LHCN-M2 (cell line): ENCODE data around the gene LRP4. TPM values are rescaled to one million over a fixed set of nuclear protein-coding genes. Genes with fewer than 3 reads are reported as not detected.

ENCODE experiments used
- DNase-seq: peaks from one replicate; pipeline ENCODE4 v3.0.0-alpha.2; 2012; ENCODE audit warnings: low read depth
- total RNA-seq: library from RNA; depleted of rRNA; stranded (reverse); fragments of >200 nt; gene quantifications from 2 replicates; pipeline ENCODE4 v1.2.3, GENCODE V29; 2014; rRNA removed

The LRP4 gene
- total RNA-seq, 1 experiment from 2014 or later: 1.4 TPM

GRCh38 chr11:46850829-46851380 is 67.4 kb downstream of the LRP4 start:
- DNase-seq: no peak

- no peak for DNase-seq
Measured at GRCh38 chr11:46849631-46850030, 68.7 kb downstream of the LRP4 start.

- DNase-seq: no peak
Measured at GRCh38 chr11:46846510-46846830, 71.9 kb downstream of the LRP4 start.

GRCh38 chr11:46845740-46846509 is 72.4 kb downstream of the LRP4 start, which contains the start of gene CKAP5:
TSS of gene CKAP5 (minus strand) at chr11:46846280. CDS start at chr11:46821231, 25,049 bp downstream.
- DNase-seq: peak; percentile 90

- DNase-seq: no peak
Measured at GRCh38 chr11:46845440-46845739, 73.0 kb downstream of the LRP4 start.

- DNase-seq: no peak
Measured at GRCh38 chr11:46840116-46840515, 78.2 kb downstream of the LRP4 start.

GRCh38 chr11:46838501-46838900 is 79.8 kb downstream of the LRP4 start:
- DNase-seq: no peak

- DNase-seq: no peak
Measured at GRCh38 chr11:46837860-46838259, 80.5 kb downstream of the LRP4 start.

GRCh38 chr11:46836870-46837269 is 81.5 kb downstream of the LRP4 start:
- no peak for DNase-seq

- no peak for DNase-seq
Measured at GRCh38 chr11:46836431-46836830, 81.9 kb downstream of the LRP4 start.

GRCh38 chr11:46835897-46836296 is 82.5 kb downstream of the LRP4 start:
- no peak for DNase-seq

GRCh38 chr11:46834821-46835220 is 83.5 kb downstream of the LRP4 start:
- no peak for DNase-seq

- no peak for DNase-seq
Measured at GRCh38 chr11:46832511-46833214, 85.7 kb downstream of the LRP4 start.

GRCh38 chr11:46827995-46828394 is 90.4 kb downstream of the LRP4 start:
- no peak for DNase-seq

GRCh38 chr11:46826310-46827044 is 91.9 kb downstream of the LRP4 start:
- DNase-seq: peak; percentile 73

GRCh38 chr11:46808799-46809431 is 109.4 kb downstream of the LRP4 start:
- peak; percentile 78 for DNase-seq

Other genes with a start within 250 kb of the LRP4 start
- gene ARHGAP1, start 217.9 kb downstream of the LRP4 start, total RNA-seq: 31.0 and 33.0 TPM in 2 replicates
- 9.0 and 14.0 TPM in 2 replicates for gene ZNF408, start 217.5 kb downstream of the LRP4 start, total RNA-seq
- gene F2, start 199.3 kb downstream of the LRP4 start, total RNA-seq: not detected in 2 replicates
- gene CKAP5, start 72.3 kb downstream of the LRP4 start, total RNA-seq: 101 and 115 TPM in 2 replicates
- 20.7 and 25.2 TPM in 2 replicates for gene CSTPP1, start 18.2 kb upstream of the LRP4 start, total RNA-seq